Measurements from ENCODE around the gene NPEPL1.

Gene NPEPL1

DNA sequence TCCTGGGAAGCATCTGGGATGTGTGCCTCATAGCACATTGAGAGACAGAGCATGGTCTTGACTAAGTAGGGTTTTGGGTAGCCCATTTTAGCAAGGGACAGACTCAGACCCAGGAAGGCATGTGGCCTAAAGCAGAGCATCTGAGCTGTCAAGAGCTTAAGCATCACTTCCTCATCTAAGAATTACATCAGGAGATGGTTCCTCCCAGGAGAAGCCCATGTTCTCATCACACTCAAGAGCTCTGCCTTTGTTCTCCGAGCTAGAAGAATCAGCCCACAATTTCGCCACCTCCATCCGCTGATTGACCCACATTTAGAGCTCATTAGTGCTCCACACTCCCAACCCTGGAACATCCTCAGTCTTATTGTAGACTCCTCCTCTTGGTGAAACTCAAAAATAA, 68.3 kb downstream of the NPEPL1 start:
- ATAC-seq (no peak), DNase-seq (no peak)

DNA sequence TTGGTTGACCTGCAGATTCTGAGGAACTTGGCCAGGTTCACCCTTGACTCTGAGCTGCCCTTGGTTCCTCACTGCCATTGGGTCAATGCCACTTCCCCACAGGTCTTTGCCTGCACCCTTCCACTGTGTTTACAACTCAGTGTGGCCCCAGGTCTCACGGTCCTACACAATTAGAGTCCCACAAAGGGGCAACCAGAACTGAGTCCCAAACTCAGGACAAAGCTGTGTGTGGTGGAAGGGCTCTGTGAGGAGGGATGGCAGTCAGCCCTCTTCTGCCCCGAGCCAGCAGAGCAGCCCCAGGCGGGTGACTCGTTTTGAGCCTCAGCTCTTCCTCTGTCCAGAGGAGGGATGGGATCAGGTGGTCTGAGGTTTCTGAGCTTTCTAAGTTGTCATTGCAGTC, 69.5 kb downstream of the NPEPL1 start:
- DNase-seq: no peak
- no peak for ATAC-seq

DNA sequence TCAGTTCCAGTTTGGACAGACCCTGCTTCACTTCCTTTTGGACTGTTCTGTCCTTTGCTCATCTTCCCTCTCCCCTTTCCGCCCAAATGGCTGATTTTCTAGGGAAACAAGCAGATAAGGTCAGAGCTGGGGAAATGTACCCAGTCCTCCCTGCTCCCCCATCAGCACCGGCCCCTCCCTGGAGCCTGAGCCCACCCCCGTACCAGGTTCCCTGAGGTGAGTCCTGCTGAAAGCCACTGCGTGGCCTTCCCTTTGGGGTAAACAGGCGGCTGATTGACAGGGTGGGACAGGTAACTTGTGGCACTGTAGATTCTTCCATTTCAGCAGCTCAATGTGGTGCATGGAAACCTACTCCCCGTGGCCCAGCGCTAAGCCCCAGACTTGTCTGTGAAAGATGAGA, 70.5 kb downstream of the NPEPL1 start:
- ATAC-seq (no peak), DNase-seq (no peak)

Data from stimulated activated naive CD8-positive, alpha-beta T cell treated with anti-CD3 and anti-CD28 coated beads, Interleukin-15, Interleukin-2, amounts not matched to agents 100 U/mL and 50 U/mL, for 24 hours (primary cell).